Amygdala (tissue), 56 donors: ENCODE measurements around the gene SLC38A5.
A peak's percentile ranks its signal among the peaks of the same experiment; 100 is the strongest.
"Not testable (repeated sequence)": the region's sequence is repeated elsewhere in the genome, so short reads cannot be mapped to it uniquely, and the experiment has no call there.

ENCODE experiments used
- DNase-seq, 56 donors: peaks; one replicate each; lab custom pipeline; 2025; lab: John Stamatoyannopoulos, UW

The SLC38A5 gene

GRCh38 chrX:48470110-48470832 is at the start of gene SLC38A5:
TSS of gene SLC38A5 (minus strand) at chrX:48470260. CDS start at chrX:48467924, 2,336 bp downstream.
- no peak for DNase-seq

DNA sequence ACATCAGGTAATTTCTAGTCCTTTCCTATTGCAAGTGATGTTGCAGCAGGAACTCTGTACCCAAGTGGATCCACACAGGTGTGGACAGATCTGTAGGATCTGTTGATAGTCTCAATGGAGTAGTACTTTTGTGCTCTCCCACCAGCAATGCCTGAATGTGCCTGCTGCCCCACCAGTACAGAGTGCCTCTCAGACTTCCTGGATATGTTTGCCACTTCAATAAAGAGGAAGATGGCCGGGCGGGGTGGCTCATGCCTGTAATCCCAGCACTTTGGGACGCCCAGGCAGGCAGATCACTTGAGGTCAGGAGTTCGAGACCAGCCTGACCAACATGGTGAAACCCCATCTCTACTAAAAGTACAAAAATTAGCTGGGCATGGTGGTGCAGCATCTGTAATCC is 49.4 kb upstream of the SLC38A5 start:
- DNase-seq = not testable (repeated sequence)

DNA sequence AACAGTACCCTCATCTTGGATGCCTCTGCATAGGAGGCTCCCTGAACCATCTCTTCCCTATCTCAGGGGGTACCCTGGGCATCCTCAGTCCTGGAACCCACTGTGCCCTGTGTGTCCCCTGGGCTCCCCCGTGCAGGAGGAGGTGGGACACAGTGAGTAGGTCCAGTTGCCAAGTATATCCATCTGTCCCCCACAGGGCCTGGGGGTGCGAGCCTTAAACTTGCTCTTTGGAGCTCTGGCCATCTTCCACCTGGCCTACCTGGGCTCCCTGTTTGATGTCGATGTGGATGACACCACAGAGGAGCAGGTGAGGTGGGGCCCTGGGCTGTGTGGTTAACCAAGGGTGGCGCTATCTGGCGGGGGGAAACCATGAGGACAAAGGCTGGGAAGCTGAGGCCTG is 46.9 kb upstream of the SLC38A5 start:
- DNase-seq = no peak

DNA sequence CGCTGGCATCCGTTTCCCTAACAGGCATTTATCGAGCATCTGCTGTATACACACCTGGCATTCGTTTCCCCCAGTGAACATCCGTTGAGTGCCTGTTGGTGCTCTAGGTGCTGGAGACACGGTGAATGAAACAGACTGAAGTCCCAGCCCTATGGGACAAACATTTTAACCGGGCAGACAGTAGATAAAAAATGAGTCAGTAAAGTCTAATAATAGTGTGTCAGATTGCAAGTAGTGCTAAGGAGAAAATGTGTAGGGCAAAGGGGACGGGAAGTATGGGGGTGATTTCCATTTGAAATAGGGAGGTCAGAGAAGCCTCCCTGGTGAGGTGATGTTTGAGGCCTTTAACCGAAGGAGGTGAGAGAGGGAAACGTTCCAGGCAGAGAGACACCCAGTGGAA is 46.2 kb upstream of the SLC38A5 start:
- DNase-seq = no peak

DNA sequence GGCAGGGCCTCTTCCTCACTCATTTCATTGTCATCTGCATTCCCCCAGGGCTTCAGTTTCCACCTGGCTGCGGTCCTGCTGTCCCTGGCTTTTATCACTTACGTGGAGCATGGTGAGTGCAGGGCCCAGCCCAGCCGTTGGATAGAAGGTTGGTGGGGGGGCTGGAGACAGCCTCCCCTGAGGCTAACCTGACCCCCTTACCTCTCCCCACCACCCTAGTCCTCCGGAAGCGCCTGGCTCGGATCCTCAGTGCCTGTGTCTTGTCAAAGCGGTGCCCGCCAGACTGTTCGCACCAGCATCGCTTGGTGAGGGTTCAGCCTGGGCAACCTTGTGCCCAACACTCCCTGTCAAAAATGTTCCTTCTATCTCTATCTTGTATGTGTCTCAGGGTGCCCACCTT is 45.8 kb upstream of the SLC38A5 start:
- no peak for DNase-seq

- no peak for DNase-seq
Observed at GRCh38 chrX:48514868-48515460, 44.9 kb upstream of the SLC38A5 start.

- no peak for DNase-seq
Observed at GRCh38 chrX:48514126-48514806, 44.2 kb upstream of the SLC38A5 start.

- no peak for DNase-seq
Observed at GRCh38 chrX:48513670-48514069, 43.6 kb upstream of the SLC38A5 start.

DNA sequence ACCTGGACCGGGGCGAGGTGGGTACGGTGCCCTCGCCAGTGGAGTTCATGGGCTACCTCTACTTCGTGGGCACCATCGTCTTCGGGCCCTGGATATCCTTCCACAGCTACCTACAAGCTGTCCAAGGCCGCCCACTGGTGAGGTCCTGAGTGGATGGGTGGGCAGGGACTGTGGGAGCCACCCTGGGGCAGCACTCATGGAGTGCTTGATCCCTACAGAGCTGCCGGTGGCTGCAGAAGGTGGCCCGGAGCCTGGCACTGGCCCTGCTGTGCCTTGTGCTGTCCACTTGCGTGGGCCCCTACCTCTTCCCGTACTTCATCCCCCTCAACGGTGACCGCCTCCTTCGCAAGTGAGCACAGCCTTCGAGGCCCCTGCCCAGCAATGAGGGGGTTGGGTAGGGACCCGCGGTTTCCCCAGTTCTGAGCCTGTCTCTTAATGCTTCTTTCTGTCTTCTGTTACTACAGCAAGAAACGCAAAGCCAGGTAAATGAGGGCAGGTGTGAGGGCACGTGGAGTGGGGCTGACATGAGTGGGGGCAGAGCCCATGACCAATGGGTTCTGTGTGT is 42.4 kb upstream of the SLC38A5 start:
- DNase-seq = no peak

DNA sequence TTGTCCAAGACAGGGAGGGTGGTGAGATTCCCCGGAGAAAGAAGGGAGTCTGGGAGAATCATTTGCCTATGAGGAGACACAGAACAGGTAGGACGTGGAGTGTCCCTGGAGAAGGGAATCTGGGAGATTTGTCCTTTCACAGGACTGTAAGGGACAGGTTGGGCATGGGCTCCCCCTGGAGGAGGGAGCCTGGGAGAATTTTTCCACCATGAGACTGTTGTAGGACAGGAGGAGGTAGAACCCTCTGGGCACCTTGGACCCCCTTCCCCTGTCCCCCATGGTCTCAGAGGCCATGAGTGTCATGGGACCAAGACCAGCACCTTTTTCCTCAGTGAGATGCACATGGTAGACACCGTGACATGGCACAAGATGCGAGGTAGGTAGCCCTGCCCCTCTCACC is 41.5 kb upstream of the SLC38A5 start:
- no peak for DNase-seq

GRCh38 chrX:48509619-48510018 is 39.6 kb upstream of the SLC38A5 start:
- no peak for DNase-seq

- no peak for DNase-seq
Observed at GRCh38 chrX:48509245-48509590, 39.2 kb upstream of the SLC38A5 start.

DNA sequence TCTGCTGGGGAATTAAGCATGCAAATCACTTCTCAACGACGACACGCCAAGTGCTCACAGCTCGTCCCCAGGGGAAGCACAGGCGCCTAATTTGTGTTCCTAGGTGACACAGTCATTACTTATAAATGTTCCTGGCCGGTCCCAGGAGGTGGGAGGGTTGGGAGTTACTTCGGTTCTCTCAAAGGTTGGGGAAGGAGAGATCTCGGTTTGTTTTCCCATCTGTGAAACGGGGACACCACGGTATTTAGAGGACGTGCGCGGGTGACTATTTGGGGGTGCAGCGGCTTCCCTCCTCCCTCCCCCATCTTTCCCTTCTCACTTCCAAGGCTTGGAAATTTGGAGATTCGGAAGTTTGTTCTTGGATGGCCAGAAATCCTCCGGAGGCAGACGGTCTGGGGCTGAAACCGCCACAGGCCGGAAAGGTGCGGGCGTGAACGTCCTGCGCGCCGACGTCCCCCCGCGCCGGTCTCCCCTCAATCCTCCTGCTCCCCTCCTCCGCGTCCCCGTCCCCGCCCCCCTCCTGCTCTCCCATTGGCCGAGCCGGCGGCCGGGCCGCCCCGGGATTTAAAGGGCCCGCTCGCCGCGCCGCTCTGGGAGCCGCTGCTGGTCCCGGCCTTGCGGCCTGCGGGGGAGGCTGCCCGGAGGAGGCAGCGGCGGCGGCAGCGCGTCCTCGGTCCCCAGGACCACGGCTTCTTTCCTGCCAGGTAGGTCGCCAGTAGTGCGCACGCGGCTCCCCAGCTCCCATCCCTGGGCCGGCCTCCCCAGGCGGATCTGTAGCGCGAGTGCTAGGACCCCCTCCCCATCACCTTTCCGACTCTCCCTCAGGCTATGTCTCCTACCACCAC is 38.6 kb upstream of the SLC38A5 start, which contains the start of gene PORCN:
PORCN (plus strand) TSS at position 593 of the 845 bp plus-strand sequence. CDS start 829 bp downstream, outside the sequence.
- peak in 53 of 56 donors; percentile 1 to 79 (median 50) for DNase-seq

GRCh38 chrX:48507246-48507645 is 37.2 kb upstream of the SLC38A5 start:
- no peak for DNase-seq

GRCh38 chrX:48505481-48505880 is 35.4 kb upstream of the SLC38A5 start:
- DNase-seq = no peak

DNA sequence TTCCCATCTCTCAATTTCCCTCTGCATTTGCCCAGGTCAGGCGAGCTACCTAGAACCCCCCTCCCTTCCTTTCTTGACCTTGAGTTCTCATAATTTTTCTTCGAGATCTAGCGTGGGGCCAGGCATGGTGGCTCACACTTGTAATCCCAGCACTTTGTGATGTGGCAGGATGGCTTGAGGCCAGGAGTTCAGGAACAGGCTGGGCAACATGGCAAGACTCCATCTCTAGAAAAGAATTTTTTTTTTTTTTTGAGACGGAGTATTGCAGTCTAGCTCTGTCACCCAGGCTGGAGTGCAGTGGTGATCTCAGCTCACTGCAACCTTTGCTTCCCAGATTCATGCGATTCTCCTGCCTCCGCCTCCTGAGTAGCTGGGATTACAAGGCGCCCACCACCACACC is 34.2 kb upstream of the SLC38A5 start:
- DNase-seq = no peak

- peak in 2 of 56 donors; percentile 1 to 17 for DNase-seq
Observed at GRCh38 chrX:48498374-48498809, 28.3 kb upstream of the SLC38A5 start.

GRCh38 chrX:48497871-48498270 is 27.8 kb upstream of the SLC38A5 start:
- peak in 3 of 56 donors; percentile 1 to 33 (median 9) for DNase-seq

GRCh38 chrX:48496660-48497059 is 26.6 kb upstream of the SLC38A5 start:
- DNase-seq = no peak

DNA sequence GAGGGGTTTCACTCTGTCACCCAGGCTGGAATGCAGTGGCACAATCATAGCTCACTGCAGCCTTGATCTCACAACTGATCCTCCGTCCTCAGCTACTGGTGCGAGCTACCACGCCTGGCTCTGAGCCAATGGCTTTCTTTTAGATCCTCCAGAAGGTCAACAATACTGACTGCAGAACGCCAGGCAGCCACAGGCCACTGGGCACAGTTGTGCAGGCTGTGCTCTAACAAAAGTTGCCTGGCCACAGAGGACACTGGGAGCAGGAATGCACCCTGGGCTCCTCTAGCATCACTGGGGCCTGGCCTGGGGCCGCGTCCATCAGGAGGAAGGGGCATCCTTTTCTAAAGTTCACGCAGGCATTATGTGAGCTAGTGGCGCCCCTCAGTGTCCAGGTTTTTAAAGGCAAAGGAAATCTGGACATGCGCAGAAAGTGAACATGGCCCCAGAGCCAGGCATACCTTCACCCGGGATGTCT is 23.9 kb upstream of the SLC38A5 start:
- DNase-seq = peak in 25 of 56 donors; percentile 0 to 68 (median 14)
